Activated effector memory CD4-positive, alpha-beta T cell treated with Interleukin-2 at 50 U/mL for 16 hours (primary cell): ENCODE measurements around the gene LUZP2.

Experiments
- DNase-seq: peaks from one replicate; pipeline ENCODE4 v3.0.0-alpha.2; 2020

Gene LUZP2

GRCh38 chr11:24572376-24572775, 75.5 kb downstream of the LUZP2 start:
- no peak for DNase-seq

GRCh38 chr11:24574461-24574860, 77.6 kb downstream of the LUZP2 start:
- DNase-seq = no peak

- no peak for DNase-seq
These were observed 78.5 kb downstream of the LUZP2 start for GRCh38 chr11:24575392-24575791.

- DNase-seq = no peak
These were observed 88.3 kb downstream of the LUZP2 start for GRCh38 chr11:24585192-24585591.

- no peak for DNase-seq
These were observed 90.8 kb downstream of the LUZP2 start for GRCh38 chr11:24587635-24588034.

- DNase-seq = no peak
These were observed 91.2 kb downstream of the LUZP2 start for GRCh38 chr11:24588081-24588480.

- no peak for DNase-seq
These were observed 92.2 kb downstream of the LUZP2 start for GRCh38 chr11:24589064-24589463.

GRCh38 chr11:24591283-24591682, 94.4 kb downstream of the LUZP2 start:
- DNase-seq = no peak

- no peak for DNase-seq
These were observed 95.5 kb downstream of the LUZP2 start for GRCh38 chr11:24592360-24592759.

GRCh38 chr11:24593332-24593731, 96.5 kb downstream of the LUZP2 start:
- no peak for DNase-seq

- DNase-seq = no peak
These were observed 97.5 kb downstream of the LUZP2 start for GRCh38 chr11:24594401-24594800.

- no peak for DNase-seq
These were observed 101.8 kb downstream of the LUZP2 start for GRCh38 chr11:24598641-24599040.

- no peak for DNase-seq
These were observed 112.6 kb downstream of the LUZP2 start for GRCh38 chr11:24609192-24610119.

- DNase-seq = no peak
These were observed 118.8 kb downstream of the LUZP2 start for GRCh38 chr11:24615451-24616160.

- no peak for DNase-seq
These were observed 121.0 kb downstream of the LUZP2 start for GRCh38 chr11:24617856-24618255.

GRCh38 chr11:24619900-24620299, 123.0 kb downstream of the LUZP2 start:
- no peak for DNase-seq

- no peak for DNase-seq
These were observed 125.4 kb downstream of the LUZP2 start for GRCh38 chr11:24622262-24622661.

- no peak for DNase-seq
These were observed 126.3 kb downstream of the LUZP2 start for GRCh38 chr11:24623121-24623520.

GRCh38 chr11:24624432-24624831, 127.6 kb downstream of the LUZP2 start:
- no peak for DNase-seq

GRCh38 chr11:24625975-24626374, 129.1 kb downstream of the LUZP2 start:
- no peak for DNase-seq

GRCh38 chr11:24628224-24628776, 131.4 kb downstream of the LUZP2 start:
- no peak for DNase-seq

- DNase-seq = no peak
These were observed 137.8 kb downstream of the LUZP2 start for GRCh38 chr11:24634606-24635160.

- DNase-seq = no peak
These were observed 138.9 kb downstream of the LUZP2 start for GRCh38 chr11:24635588-24636290.
